ENCODE measurements around the gene ECE2.

- TF ChIP-seq, protein P1, sequence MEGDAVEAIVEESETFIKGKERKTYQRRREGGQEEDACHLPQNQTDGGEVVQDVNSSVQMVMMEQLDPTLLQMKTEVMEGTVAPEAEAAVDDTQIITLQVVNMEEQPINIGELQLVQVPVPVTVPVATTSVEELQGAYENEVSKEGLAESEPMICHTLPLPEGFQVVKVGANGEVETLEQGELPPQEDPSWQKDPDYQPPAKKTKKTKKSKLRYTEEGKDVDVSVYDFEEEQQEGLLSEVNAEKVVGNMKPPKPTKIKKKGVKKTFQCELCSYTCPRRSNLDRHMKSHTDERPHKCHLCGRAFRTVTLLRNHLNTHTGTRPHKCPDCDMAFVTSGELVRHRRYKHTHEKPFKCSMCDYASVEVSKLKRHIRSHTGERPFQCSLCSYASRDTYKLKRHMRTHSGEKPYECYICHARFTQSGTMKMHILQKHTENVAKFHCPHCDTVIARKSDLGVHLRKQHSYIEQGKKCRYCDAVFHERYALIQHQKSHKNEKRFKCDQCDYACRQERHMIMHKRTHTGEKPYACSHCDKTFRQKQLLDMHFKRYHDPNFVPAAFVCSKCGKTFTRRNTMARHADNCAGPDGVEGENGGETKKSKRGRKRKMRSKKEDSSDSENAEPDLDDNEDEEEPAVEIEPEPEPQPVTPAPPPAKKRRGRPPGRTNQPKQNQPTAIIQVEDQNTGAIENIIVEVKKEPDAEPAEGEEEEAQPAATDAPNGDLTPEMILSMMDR (IDR thresholded peaks at IDR 0.05; ENCODE audit: poor library complexity, severe bottlenecking), result no peak
- TF ChIP-seq TAF1 (IDR thresholded peaks at IDR 0.05; ENCODE audit: low read depth), result no peak
These were observed 39.2 kb upstream of the ECE2 start for GRCh38 chr3:184236636-184237035.
